NCI-H446 (cell line): ENCODE results near the gene GNB5.
"Not testable (repeated sequence)": the region's sequence is repeated elsewhere in the genome, so short reads cannot be mapped to it uniquely, and the experiment has no call there.

Source experiments
- DNase-seq, 2 experiments: peaks; one replicate each; lab custom pipeline; 2025; lab: John Stamatoyannopoulos, UW

Gene GNB5

GRCh38 chr15:52093539-52094510 is 97.4 kb downstream of the GNB5 start:
- peak in 1 of 2 experiments; percentile 22 for DNase-seq

- no peak for DNase-seq
Measured at GRCh38 chr15:52093167-52093538, 98.0 kb downstream of the GNB5 start.

- DNase-seq = no peak
Measured at GRCh38 chr15:52090193-52090592, 101.0 kb downstream of the GNB5 start.

GRCh38 chr15:52086011-52086786 is 105.0 kb downstream of the GNB5 start:
- DNase-seq = no peak

- DNase-seq = peak in 1 of 2 experiments; percentile 32
Measured at GRCh38 chr15:52085299-52085698, 105.9 kb downstream of the GNB5 start.

GRCh38 chr15:52083603-52084002 is 107.6 kb downstream of the GNB5 start:
- DNase-seq = no peak

- DNase-seq = not testable (repeated sequence)
Measured at GRCh38 chr15:52083037-52083359, 108.2 kb downstream of the GNB5 start.

- DNase-seq = no peak
Measured at GRCh38 chr15:52082197-52083036, 108.8 kb downstream of the GNB5 start.

GRCh38 chr15:52080706-52081392 is 110.3 kb downstream of the GNB5 start:
- DNase-seq = no peak

- no peak for DNase-seq
Measured at GRCh38 chr15:52080031-52080430, 111.2 kb downstream of the GNB5 start.

GRCh38 chr15:52078876-52079700 is 112.1 kb downstream of the GNB5 start:
- peak; percentile 24 to 68 for DNase-seq

- DNase-seq = no peak
Measured at GRCh38 chr15:52078197-52078875, 112.9 kb downstream of the GNB5 start.

- no peak for DNase-seq
Measured at GRCh38 chr15:52076889-52077781, 114.1 kb downstream of the GNB5 start.

- no peak for DNase-seq
Measured at GRCh38 chr15:52071570-52071969, 119.6 kb downstream of the GNB5 start.

- no peak for DNase-seq
Measured at GRCh38 chr15:52069559-52069958, 121.6 kb downstream of the GNB5 start.

- DNase-seq = no peak
Measured at GRCh38 chr15:52068004-52068615, 123.1 kb downstream of the GNB5 start.

GRCh38 chr15:52067545-52067926 is 123.7 kb downstream of the GNB5 start:
- no peak for DNase-seq

- no peak for DNase-seq
Measured at GRCh38 chr15:52066842-52067544, 124.2 kb downstream of the GNB5 start.
